ENCODE results near the gene RAD1.
A peak's percentile ranks its signal among the peaks of the same experiment; 100 is the strongest.

RAD1 gene

DNA sequence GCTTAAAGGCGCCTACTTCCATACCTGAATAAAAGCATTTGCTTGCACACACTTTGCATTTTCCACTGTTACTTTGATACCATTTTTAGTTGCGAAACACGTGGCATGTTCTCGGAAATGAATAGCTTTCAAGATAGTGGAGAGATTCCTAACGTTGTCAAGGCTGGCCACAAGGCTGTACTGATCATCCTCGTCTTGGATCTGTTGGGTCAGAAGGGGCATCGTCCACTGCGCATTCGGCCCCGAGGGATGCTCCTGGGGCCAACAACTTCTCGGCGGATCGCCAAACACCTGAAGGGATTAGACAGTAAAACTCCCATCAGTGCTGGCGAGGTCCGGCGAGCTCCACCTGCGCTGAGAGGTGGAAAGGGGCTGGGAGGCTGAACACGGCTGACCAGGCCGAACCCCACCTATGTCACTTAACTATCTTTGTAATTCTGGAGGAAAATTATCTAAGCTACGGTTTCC is 599 bp downstream of the RAD1 start:
- Histone ChIP-seq H3K4me1 (ENCODE audit: insufficient read depth, low read length) (peaks cover 26% of the 10 kb centered on the region), H3K4me3 (ENCODE audit: low read depth in 1 of 2, low read length in 2 of 2) (peak overlapping the region; percentile 72 to 76), H3K36me3 (ENCODE audit: insufficient read depth, low read length) (peaks cover 17% of the 10 kb centered on the region), H3K9ac (ENCODE audit: low read length) (peak overlapping the region; percentile 86), H3K9me3 (ENCODE audit: low read length) (no peaks in the 10 kb centered on the region), H3K27ac (ENCODE audit: low read depth, low read length) (peak overlapping the region; percentile 80), H3K27me3 (ENCODE audit: control insufficient read depth in 1 of 2, insufficient read depth in 2 of 2, low read length in 2 of 2) (no peaks in the 10 kb centered on the region)

DNA sequence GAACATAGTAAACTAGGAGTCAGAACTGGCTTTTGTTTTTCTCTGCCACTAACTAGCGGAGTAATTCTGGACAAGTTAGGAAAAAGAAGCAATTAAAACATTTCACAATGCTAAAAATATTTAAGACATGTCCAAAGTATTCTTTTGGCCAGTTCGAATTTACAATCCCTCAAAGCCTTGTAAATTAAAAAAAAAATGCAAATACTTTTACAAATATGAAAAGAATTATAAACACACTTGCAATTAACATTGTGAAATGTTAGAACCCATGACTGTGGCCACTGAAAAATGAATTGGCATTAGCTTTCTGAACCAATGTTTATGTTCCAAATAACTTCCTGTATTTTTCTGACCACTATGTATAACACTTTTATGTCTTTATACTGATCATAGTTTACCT is 2.2 kb downstream of the RAD1 start:
- Histone ChIP-seq H3K36me3 (ENCODE audit: insufficient read depth, low read length) (peaks cover 27% of the 10 kb centered on the region), H3K27ac (ENCODE audit: low read depth, low read length) (no peak overlapping the region), H3K4me1 (ENCODE audit: insufficient read depth, low read length) (peaks cover 26% of the 10 kb centered on the region)

DNA sequence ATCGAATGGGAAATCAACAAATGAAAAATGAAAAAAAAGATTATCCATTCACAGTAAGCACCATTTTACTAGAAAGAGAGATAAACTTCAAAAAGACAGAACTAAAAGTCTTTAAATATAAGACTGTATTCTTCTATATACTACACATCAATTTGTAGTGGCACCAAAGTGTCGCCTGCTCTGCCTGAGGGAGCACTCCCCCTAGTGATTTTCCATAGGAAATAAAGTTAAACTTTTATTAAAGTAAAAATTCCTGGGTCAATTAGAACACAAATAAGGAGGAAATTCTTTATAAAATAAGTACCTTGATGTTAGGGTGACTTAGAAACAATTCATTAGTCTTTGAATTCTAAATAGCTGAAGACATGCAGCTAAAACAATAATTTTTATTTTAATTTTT is 9.7 kb downstream of the RAD1 start:
- Histone ChIP-seq H3K36me3 (ENCODE audit: insufficient read depth, low read length) (peaks cover 15% of the 10 kb centered on the region), H3K9ac (ENCODE audit: low read length) (no peak overlapping the region), H3K9me3 (ENCODE audit: low read length) (no peaks in the 10 kb centered on the region), H3K4me1 (ENCODE audit: insufficient read depth, low read length) (no peaks in the 10 kb centered on the region), H3K27ac (ENCODE audit: low read depth, low read length) (no peak overlapping the region), H3K4me3 (ENCODE audit: low read depth in 1 of 2, low read length in 2 of 2) (no peak overlapping the region), H3K27me3 (ENCODE audit: control insufficient read depth in 1 of 2, insufficient read depth in 2 of 2, low read length in 2 of 2) (no peaks in the 10 kb centered on the region)

More for the DNA sequence above, 2.2 kb downstream of the RAD1 start:
- Histone ChIP-seq H3K9ac (ENCODE audit: low read length) (no peak overlapping the region), H3K9me3 (ENCODE audit: low read length) (no peaks in the 10 kb centered on the region), H3K27me3 (ENCODE audit: control insufficient read depth in 1 of 2, insufficient read depth in 2 of 2, low read length in 2 of 2) (no peaks in the 10 kb centered on the region), H3K4me3 (ENCODE audit: low read depth in 1 of 2, low read length in 2 of 2) (no peak overlapping the region)

DNA sequence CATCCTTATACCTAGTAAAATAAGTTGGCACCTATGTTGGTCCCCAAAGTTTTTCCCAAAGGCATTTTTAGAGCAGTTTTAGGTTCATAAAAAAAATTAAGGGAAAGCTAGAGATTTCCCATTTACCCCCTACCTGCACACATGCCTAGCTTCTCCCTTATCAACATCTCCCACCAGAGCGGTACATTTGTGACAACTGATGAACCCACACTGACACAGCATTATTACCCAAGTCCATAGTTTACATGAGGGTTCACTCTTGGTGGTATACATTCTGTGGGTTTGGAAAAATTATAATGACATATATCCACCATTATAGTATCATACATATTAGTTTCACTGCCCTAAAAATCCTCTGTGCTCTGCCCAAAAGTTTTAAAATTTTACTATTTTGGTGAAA is 12.0 kb downstream of the RAD1 start:
- no peak overlapping the region for H3K4me3 ChIP-seq (ENCODE audit: low read depth in 1 of 2, low read length in 2 of 2)
- no peak overlapping the region for H3K27ac ChIP-seq (ENCODE audit: low read depth, low read length)
- no peaks in the 10 kb centered on the region for H3K27me3 ChIP-seq (ENCODE audit: control insufficient read depth in 1 of 2, insufficient read depth in 2 of 2, low read length in 2 of 2)
- no peaks in the 10 kb centered on the region for H3K4me1 ChIP-seq (ENCODE audit: insufficient read depth, low read length)
- H3K9ac ChIP-seq (ENCODE audit: low read length): no peak overlapping the region
- peaks cover 7% of the 10 kb centered on the region for H3K36me3 ChIP-seq (ENCODE audit: insufficient read depth, low read length)
- no peaks in the 10 kb centered on the region for H3K9me3 ChIP-seq (ENCODE audit: low read length)

DNA sequence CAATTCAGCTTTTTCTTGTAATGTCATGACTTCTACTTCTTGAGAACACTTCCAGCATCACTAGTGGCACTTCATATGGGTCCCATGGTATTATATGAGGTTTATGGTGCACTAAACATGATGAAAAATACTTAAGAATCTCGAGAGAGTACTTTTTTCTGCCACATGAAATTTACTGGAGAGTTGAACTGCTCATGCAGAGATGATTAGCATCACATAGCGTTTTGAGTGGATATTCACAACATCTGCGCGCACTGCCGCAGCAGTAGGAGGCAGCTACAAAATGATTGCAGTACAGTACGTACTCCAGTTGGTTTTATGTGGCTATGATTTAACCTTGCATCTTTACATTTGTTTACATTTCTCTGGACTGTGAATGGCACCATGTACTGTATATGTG is 14.7 kb downstream of the RAD1 start:
- Histone ChIP-seq H3K4me1 (ENCODE audit: insufficient read depth, low read length) (no peaks in the 10 kb centered on the region), H3K4me3 (ENCODE audit: low read depth in 1 of 2, low read length in 2 of 2) (no peak overlapping the region), H3K27ac (ENCODE audit: low read depth, low read length) (no peak overlapping the region), H3K36me3 (ENCODE audit: insufficient read depth, low read length) (no peaks in the 10 kb centered on the region), H3K27me3 (ENCODE audit: control insufficient read depth in 1 of 2, insufficient read depth in 2 of 2, low read length in 2 of 2) (no peaks in the 10 kb centered on the region), H3K9me3 (ENCODE audit: low read length) (no peaks in the 10 kb centered on the region), H3K9ac (ENCODE audit: low read length) (no peak overlapping the region)

DNA sequence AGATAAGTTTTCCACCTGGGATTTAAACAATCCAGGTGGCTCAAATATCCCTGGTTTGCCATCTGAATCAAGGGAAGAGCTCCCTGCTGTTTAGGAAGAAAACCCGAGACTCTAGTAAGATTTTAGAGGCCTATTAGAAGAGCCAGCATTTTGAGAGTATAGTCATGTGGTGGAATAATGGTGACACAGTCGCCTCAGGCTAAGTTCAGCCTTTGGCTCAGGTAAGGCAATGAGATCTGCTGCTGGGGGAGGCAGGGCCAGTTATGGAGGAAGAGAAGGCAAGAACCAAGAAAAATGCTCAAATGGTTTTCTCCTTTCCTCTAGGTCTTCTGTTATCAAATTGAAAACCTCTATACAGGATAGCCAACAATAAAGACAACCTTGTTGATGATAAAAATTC is 16.2 kb downstream of the RAD1 start:
- no peaks in the 10 kb centered on the region for H3K36me3 ChIP-seq (ENCODE audit: insufficient read depth, low read length)
- no peak overlapping the region for H3K27ac ChIP-seq (ENCODE audit: low read depth, low read length)
- H3K27me3 ChIP-seq (ENCODE audit: control insufficient read depth in 1 of 2, insufficient read depth in 2 of 2, low read length in 2 of 2): no peaks in the 10 kb centered on the region
- no peaks in the 10 kb centered on the region for H3K9me3 ChIP-seq (ENCODE audit: low read length)
- H3K4me3 ChIP-seq (ENCODE audit: low read depth in 1 of 2, low read length in 2 of 2): no peak overlapping the region
- H3K9ac ChIP-seq (ENCODE audit: low read length): no peak overlapping the region
- no peaks in the 10 kb centered on the region for H3K4me1 ChIP-seq (ENCODE audit: insufficient read depth, low read length)

DNA sequence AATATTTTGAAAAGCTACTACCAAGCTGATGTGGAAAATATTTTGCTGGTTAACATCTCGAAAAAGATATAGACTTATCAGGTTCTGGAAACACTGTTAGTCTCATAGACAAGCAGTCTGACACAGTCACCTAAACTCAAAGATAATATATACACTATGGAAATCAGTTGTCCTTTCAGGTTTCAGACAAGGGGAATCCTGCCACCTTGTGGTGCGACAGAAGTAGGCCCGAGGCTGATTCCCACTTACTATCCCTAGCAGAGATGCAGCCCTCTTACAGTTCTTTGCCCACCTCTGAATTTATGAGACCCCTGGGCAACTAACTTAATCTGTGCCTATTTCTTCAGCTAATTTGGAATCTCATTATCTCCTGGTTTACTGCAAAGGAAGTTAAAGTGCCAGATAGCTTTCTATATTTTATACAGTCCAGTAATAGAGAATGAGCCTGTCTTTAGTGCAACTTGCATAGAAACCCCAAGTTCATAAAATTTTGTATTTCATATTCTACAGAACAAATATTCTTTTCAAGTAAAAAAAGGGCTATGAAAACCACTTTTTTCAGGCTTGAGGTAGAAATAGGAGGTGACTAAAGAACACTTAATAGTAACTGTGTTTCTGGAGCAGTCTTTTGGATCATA is 16.9 kb downstream of the RAD1 start:
- Histone ChIP-seq H3K36me3 (ENCODE audit: insufficient read depth, low read length) (no peaks in the 10 kb centered on the region), H3K9me3 (ENCODE audit: low read length) (no peaks in the 10 kb centered on the region), H3K4me3 (ENCODE audit: low read depth in 1 of 2, low read length in 2 of 2) (no peak overlapping the region), H3K27me3 (ENCODE audit: control insufficient read depth in 1 of 2, insufficient read depth in 2 of 2, low read length in 2 of 2) (no peaks in the 10 kb centered on the region), H3K27ac (ENCODE audit: low read depth, low read length) (no peak overlapping the region), H3K4me1 (ENCODE audit: insufficient read depth, low read length) (no peaks in the 10 kb centered on the region), H3K9ac (ENCODE audit: low read length) (no peak overlapping the region)

DNA sequence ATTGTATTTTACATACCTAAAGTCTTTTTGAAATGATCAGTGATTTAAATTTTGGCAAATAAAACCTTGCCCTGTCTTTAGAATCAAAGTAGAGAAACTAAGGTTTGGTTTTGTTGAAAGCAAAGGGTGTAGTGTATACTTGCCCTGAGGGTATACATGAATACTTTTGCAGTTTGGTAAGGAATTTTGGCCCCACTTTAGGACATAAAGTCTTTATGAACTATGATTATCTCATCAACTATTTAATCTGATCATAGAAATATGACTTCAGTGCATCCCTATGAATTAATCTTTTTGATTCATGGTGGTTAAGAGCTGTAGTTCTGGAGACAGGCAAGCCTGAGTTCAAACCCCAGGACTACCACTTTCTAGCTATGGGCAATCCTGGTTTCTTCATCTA is 17.7 kb downstream of the RAD1 start:
- H3K27ac ChIP-seq (ENCODE audit: low read depth, low read length): no peak overlapping the region
- H3K36me3 ChIP-seq (ENCODE audit: insufficient read depth, low read length): no peaks in the 10 kb centered on the region
- H3K27me3 ChIP-seq (ENCODE audit: control insufficient read depth in 1 of 2, insufficient read depth in 2 of 2, low read length in 2 of 2): no peaks in the 10 kb centered on the region
- H3K9me3 ChIP-seq (ENCODE audit: low read length): no peaks in the 10 kb centered on the region
- H3K4me1 ChIP-seq (ENCODE audit: insufficient read depth, low read length): no peaks in the 10 kb centered on the region
- H3K9ac ChIP-seq (ENCODE audit: low read length): no peak overlapping the region
- no peak overlapping the region for H3K4me3 ChIP-seq (ENCODE audit: low read depth in 1 of 2, low read length in 2 of 2)

DNA sequence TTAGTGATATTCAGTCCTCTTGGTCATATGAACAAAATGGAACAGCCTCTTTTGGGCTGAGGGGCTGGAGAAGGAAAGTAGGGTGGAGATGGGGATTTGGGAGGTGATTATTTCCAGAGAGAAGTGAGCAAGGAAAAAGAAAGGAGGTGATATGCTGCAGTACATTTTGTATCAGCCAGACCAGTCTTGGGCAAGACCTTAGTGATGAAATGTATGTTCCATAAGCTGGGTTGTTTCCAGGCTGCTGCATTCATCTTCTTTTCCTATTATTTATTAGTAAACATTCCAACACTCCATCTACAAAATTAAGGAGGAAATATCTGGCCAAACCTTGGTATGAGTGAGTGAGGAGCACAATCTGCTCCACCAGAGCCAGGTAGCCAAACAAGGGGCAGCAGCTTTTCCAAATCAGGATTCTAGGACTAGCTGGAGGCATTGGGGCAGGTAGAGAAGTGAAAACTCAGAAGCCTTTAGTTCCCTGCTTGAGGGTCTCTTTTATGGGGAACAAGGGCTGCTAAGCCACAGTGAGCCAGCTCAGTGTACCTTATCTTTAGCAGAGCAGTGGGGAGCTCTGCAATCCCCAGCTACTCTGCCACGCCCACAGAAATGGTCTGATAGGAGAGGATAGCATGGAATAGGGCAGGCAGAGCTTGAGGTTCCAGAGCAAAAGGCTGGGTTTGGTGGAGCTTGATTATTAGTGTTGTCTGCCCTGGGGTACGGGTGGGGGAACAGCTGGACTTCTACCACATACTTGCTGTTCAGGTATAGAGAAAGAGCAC is 19.5 kb downstream of the RAD1 start:
- Histone ChIP-seq H3K9me3 (ENCODE audit: low read length) (no peaks in the 10 kb centered on the region), H3K9ac (ENCODE audit: low read length) (no peak overlapping the region), H3K27me3 (ENCODE audit: control insufficient read depth in 1 of 2, insufficient read depth in 2 of 2, low read length in 2 of 2) (no peaks in the 10 kb centered on the region), H3K4me3 (ENCODE audit: low read depth in 1 of 2, low read length in 2 of 2) (no peak overlapping the region), H3K36me3 (ENCODE audit: insufficient read depth, low read length) (no peaks in the 10 kb centered on the region), H3K27ac (ENCODE audit: low read depth, low read length) (no peak overlapping the region), H3K4me1 (ENCODE audit: insufficient read depth, low read length) (no peaks in the 10 kb centered on the region)

DNA sequence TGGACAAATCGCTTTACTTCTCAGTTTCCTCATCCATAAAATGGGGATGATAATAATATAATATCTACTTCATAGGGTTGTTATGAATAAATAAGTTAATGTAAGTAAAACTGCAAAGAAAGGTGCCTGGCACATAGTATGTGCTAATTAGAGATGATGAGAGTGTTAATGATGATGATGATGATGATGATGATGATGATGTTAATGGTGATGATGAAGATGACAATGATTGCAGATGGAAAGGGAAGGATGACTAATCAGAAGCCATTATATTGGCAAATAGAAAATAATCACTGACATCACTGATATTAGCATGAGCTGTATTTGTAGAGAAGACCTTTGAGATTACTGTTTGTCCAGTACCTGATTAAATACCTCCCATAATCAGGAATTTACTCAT is 20.6 kb downstream of the RAD1 start:
- Histone ChIP-seq H3K9me3 (ENCODE audit: low read length) (no peaks in the 10 kb centered on the region), H3K27ac (ENCODE audit: low read depth, low read length) (no peak overlapping the region), H3K36me3 (ENCODE audit: insufficient read depth, low read length) (no peaks in the 10 kb centered on the region), H3K4me1 (ENCODE audit: insufficient read depth, low read length) (no peaks in the 10 kb centered on the region), H3K27me3 (ENCODE audit: control insufficient read depth in 1 of 2, insufficient read depth in 2 of 2, low read length in 2 of 2) (no peaks in the 10 kb centered on the region), H3K9ac (ENCODE audit: low read length) (no peak overlapping the region), H3K4me3 (ENCODE audit: low read depth in 1 of 2, low read length in 2 of 2) (no peak overlapping the region)

DNA sequence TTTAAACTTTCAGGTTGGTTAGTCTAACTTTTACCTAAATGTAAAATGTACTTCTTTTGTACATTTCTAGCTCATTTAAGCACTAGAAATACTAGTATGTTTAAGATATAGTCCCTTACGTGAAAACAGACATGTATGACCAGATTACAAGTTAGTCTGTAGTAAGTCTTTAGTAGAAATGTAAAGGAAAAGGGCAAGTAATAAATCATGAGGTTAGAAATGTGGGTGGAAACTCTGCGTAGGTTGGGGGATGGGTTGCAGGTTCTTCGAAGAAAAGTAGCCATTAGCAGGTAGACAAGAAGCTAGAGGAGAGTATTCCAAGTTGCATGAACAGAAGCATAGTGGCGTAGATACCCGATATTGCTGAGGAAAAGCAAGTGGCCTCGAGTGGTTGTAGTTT is 22.9 kb downstream of the RAD1 start:
- Histone ChIP-seq H3K36me3 (ENCODE audit: insufficient read depth, low read length) (no peaks in the 10 kb centered on the region), H3K4me3 (ENCODE audit: low read depth in 1 of 2, low read length in 2 of 2) (no peak overlapping the region), H3K27me3 (ENCODE audit: control insufficient read depth in 1 of 2, insufficient read depth in 2 of 2, low read length in 2 of 2) (no peaks in the 10 kb centered on the region), H3K9me3 (ENCODE audit: low read length) (no peaks in the 10 kb centered on the region), H3K9ac (ENCODE audit: low read length) (no peak overlapping the region), H3K27ac (ENCODE audit: low read depth, low read length) (no peak overlapping the region), H3K4me1 (ENCODE audit: insufficient read depth, low read length) (no peaks in the 10 kb centered on the region)

DNA sequence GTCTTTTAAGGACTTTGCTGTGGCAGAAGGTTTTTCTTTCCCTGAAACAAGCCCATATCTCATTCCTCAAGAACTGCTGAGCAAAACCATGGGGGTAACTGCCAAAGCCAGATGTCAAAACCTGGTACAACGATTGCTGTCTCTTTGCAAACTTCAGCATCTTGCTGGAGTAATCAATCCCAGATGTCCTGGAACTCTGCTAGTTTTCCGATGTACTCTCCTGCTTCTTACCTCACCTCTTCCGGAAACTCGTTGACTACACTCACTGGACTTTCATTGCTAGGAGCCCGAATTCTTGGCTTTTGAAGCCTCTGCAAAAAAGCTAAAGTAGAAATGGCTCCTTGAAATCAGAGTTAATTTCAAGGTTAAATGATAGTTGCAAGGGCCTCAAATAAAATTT is 23.3 kb downstream of the RAD1 start:
- Histone ChIP-seq H3K27ac (ENCODE audit: low read depth, low read length) (no peak overlapping the region), H3K9me3 (ENCODE audit: low read length) (no peaks in the 10 kb centered on the region), H3K27me3 (ENCODE audit: control insufficient read depth in 1 of 2, insufficient read depth in 2 of 2, low read length in 2 of 2) (no peaks in the 10 kb centered on the region), H3K9ac (ENCODE audit: low read length) (no peak overlapping the region), H3K4me1 (ENCODE audit: insufficient read depth, low read length) (no peaks in the 10 kb centered on the region), H3K36me3 (ENCODE audit: insufficient read depth, low read length) (no peaks in the 10 kb centered on the region), H3K4me3 (ENCODE audit: low read depth in 1 of 2, low read length in 2 of 2) (no peak overlapping the region)

Measured in muscle layer of colon (tissue), 2 donors.